ENCODE data around the gene GRIP2.

DNA sequence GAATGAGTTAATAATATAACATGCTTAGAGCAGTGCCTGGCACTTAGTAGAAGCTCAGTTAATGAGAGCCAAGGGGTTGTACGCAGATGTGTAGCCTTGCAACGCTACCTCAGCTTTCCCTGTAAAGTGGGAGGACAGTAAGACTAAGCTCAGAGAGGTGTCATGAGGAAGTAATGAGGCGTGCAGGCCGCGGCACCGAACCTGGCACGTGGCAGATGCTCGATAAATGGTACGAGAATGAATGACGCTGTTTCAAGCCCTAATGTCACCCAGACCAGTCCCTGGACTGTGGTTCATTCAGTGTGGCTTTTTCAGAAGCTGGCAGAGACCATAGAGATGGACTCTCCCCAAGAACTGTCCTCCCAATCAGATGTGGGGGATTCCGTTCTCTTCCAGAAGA, 21.2 kb downstream of the GRIP2 start:
- TF ChIP-seq, protein P1, sequence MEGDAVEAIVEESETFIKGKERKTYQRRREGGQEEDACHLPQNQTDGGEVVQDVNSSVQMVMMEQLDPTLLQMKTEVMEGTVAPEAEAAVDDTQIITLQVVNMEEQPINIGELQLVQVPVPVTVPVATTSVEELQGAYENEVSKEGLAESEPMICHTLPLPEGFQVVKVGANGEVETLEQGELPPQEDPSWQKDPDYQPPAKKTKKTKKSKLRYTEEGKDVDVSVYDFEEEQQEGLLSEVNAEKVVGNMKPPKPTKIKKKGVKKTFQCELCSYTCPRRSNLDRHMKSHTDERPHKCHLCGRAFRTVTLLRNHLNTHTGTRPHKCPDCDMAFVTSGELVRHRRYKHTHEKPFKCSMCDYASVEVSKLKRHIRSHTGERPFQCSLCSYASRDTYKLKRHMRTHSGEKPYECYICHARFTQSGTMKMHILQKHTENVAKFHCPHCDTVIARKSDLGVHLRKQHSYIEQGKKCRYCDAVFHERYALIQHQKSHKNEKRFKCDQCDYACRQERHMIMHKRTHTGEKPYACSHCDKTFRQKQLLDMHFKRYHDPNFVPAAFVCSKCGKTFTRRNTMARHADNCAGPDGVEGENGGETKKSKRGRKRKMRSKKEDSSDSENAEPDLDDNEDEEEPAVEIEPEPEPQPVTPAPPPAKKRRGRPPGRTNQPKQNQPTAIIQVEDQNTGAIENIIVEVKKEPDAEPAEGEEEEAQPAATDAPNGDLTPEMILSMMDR (IDR thresholded peaks at IDR 0.05) = no peak
- no peak for TF ChIP-seq POLR2A (IDR thresholded peaks at IDR 0.05)
